AG04450 (cell line): Measurements from ENCODE around the gene RGL1. TPM values are rescaled to one million over a fixed set of nuclear protein-coding genes. Genes with fewer than 3 reads are reported as not detected.

ENCODE experiments used
- CTCF ChIA-PET: fragments of 300-600, 350-600 bp; formaldehyde crosslinking; extraction: SDS; loops from one replicate; lab custom pipeline; 2022; ENCODE audit warnings: antibody characterized with exemption, inconsistent platforms; lab: Charles Lee
- POLR2A ChIA-PET: fragments of 350-600 bp; formaldehyde crosslinking; extraction: SDS; loops from one replicate; lab custom pipeline; 2021; ENCODE audit warnings: antibody characterized with exemption, inconsistent platforms; lab: Yijun Ruan, JAX
- DNase-seq: peaks from one replicate; pipeline ENCODE4 v3.0.0-alpha.2; 2011; ENCODE audit warnings: low read depth, low spot score
- H3K27ac ChIP-seq: one replicate; pipeline ENCODE4 v1.5.1; 2012; ENCODE audit warnings: low read depth, low read length, control low read depth
- H3K27me3 ChIP-seq: one replicate; pipeline ENCODE4 v1.6.0; 2012; ENCODE audit warnings: low read length; ENCODE audit not compliant: control insufficient read depth, insufficient read depth
- H3K4me3 ChIP-seq: 2 replicates; pipeline ENCODE4 v1.5.1; 2011; ENCODE audit warnings: mild to moderate bottlenecking, low read depth, low read length, control low read depth
- H3K9me3 ChIP-seq: 2 replicates; pipeline ENCODE4 v1.5.1; 2012; ENCODE audit warnings: low read length; ENCODE audit not compliant: control insufficient read depth, insufficient read depth
- CTCF ChIP-seq: IDR thresholded peaks from 2 replicates; pipeline ENCODE4 v1.5.1; 2011; ENCODE audit warnings: low read depth, low read length, control low read depth, inconsistent platforms
- polyA plus RNA-seq: library from polyadenylated mRNA; depleted of rRNA; stranded (reverse); fragments of >200 nt; gene quantifications from 2 replicates; pipeline ENCODE4 v1.2.3, GENCODE V29; 2011

Gene RGL1
- polyA plus RNA-seq, 1 experiment: 11.1 TPM

- POLR2A ChIA-PET: no interaction called here
- no peak overlapping the region for H3K27ac ChIP-seq
- no peaks in the 10 kb centered on the region for H3K9me3 ChIP-seq
- H3K4me3 ChIP-seq: peak overlapping the region; percentile 38
- H3K27me3 ChIP-seq: no peaks in the 10 kb centered on the region
- no peak for DNase-seq
- TF ChIP-seq CTCF: no peak
- CTCF ChIA-PET: interaction anchor here (0.8 kb wide), 1 partner anchor 9 kb away, joined by 3 read pairs; no protein-coding TSS in a partner anchor
Measured at GRCh38 chr1:183877053-183877720, 72.3 kb downstream of the RGL1 start.

- no peak for DNase-seq
- POLR2A ChIA-PET: no interaction called here
- CTCF ChIA-PET: interaction anchor here (1.5 kb wide), 1 partner anchor 194 kb away, joined by 4 read pairs; no protein-coding TSS in a partner anchor
- TF ChIP-seq CTCF: no peak
- H3K9me3 ChIP-seq: no peaks in the 10 kb centered on the region
- H3K27ac ChIP-seq: no peak overlapping the region
- no peak overlapping the region for H3K4me3 ChIP-seq
- no peaks in the 10 kb centered on the region for H3K27me3 ChIP-seq
Measured at GRCh38 chr1:183879494-183879893, 74.6 kb downstream of the RGL1 start.

GRCh38 chr1:183879966-183880365, 75.0 kb downstream of the RGL1 start:
- DNase-seq: no peak
- POLR2A ChIA-PET: no interaction called here

GRCh38 chr1:183880531-183881243, 75.8 kb downstream of the RGL1 start:
- no peaks in the 10 kb centered on the region for H3K9me3 ChIP-seq
- ChIA-PET POLR2A (no interaction called here), CTCF (interaction anchor here (1.4 to 3.5 kb wide), 2 partner anchors 196 to 225 kb away, joined by 5 to 19 read pairs; no protein-coding TSS in a partner anchor)
- no peaks in the 10 kb centered on the region for H3K27me3 ChIP-seq
- TF ChIP-seq CTCF: no peak
- no peak for DNase-seq
- no peak overlapping the region for H3K27ac ChIP-seq
- no peak overlapping the region for H3K4me3 ChIP-seq

More at GRCh38 chr1:183879966-183880365, 75.0 kb downstream of the RGL1 start:
- Histone ChIP-seq H3K4me3 (no peak overlapping the region), H3K27ac (no peak overlapping the region), H3K27me3 (no peaks in the 10 kb centered on the region), H3K9me3 (no peaks in the 10 kb centered on the region)
- no peak for TF ChIP-seq CTCF
- CTCF ChIA-PET: no interaction called here
